WI38 (cell line): ENCODE results near the gene THUMPD3.

ENCODE experiments used
- H3K4me3 ChIP-seq: 2 replicates; pipeline ENCODE4 v1.5.1; 2011; ENCODE audit warnings: low read depth, mild to moderate bottlenecking, control low read depth, low read length
- CTCF ChIP-seq: IDR thresholded peaks from 2 replicates; pipeline ENCODE4 v1.5.1; 2012; ENCODE audit warnings: low read depth, mild to moderate bottlenecking, control low read depth, low read length

The THUMPD3 gene

GRCh38 chr3:9397906-9398699 is 35.2 kb downstream of the THUMPD3 start:
- peak overlapping the region; percentile 97 for H3K4me3 ChIP-seq
- TF ChIP-seq CTCF, result no peak

GRCh38 chr3:9398700-9399336 is 36.0 kb downstream of the THUMPD3 start:
- TF ChIP-seq CTCF, result no peak
- peak overlapping the region; percentile 97 for H3K4me3 ChIP-seq

- no peak for TF ChIP-seq CTCF
- peak overlapping the region; percentile 97 for H3K4me3 ChIP-seq
Measured at GRCh38 chr3:9399337-9399703, 36.5 kb downstream of the THUMPD3 start.

GRCh38 chr3:9399746-9400145 is 36.9 kb downstream of the THUMPD3 start:
- no peak for TF ChIP-seq CTCF
- H3K4me3 ChIP-seq, result peak overlapping the region; percentile 97

GRCh38 chr3:9400616-9401015 is 37.8 kb downstream of the THUMPD3 start:
- H3K4me3 ChIP-seq, result peak overlapping the region; percentile 97
- no peak for TF ChIP-seq CTCF

- no peak for TF ChIP-seq CTCF
- H3K4me3 ChIP-seq, result peak overlapping the region; percentile 27
Measured at GRCh38 chr3:9401986-9402385, 39.1 kb downstream of the THUMPD3 start.
